ENCODE results near the gene CADM4. TPM values are rescaled to one million over a fixed set of nuclear protein-coding genes. Genes with fewer than 3 reads are reported as not detected.
"Not testable (repeated sequence)": the region's sequence is repeated elsewhere in the genome, so short reads cannot be mapped to it uniquely, and the experiment has no call there.

The CADM4 gene
- total and polyA plus RNA-seq, 2 experiments from 2014 or later: 16.6 to 22.7 TPM

DNA sequence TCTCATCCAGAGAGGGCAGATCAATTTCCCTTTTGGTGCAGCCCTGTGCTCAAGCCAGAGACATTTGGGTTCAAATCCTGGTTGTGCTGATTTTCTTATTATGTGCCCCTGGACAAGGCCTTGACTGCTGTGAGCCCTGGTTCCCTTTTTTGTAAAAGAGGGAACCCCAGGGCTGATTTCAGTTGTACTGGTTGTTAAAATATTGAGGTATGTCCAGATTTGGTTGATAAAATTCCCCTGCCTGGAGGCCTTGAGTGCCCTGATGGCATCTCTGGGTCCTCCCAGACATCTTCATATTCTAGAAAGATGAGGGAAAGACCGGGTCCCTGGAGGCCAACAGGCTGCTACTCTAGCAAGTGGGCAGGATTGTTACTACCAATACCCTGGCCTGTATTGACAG lies 44.7 kb upstream of the CADM4 start:
- H3K9me2 ChIP-seq (replicated peaks; ENCODE audit: insufficient read depth): no peaks in the 10 kb centered on the region
- no peak overlapping the region for H3K4me2 ChIP-seq
- no peak overlapping the region for H3K4me3 ChIP-seq
- no peaks in the 10 kb centered on the region for H3K9me3 ChIP-seq (ENCODE audit: low read depth)
- H3K27ac ChIP-seq: no peak overlapping the region
- H2AFZ ChIP-seq: no peak overlapping the region
- H4K20me1 ChIP-seq (ENCODE audit: insufficient read depth, poor library complexity, severe bottlenecking): no peaks in the 10 kb centered on the region
- H3K4me1 ChIP-seq (ENCODE audit: insufficient read depth): no peaks in the 10 kb centered on the region
- H3K79me2 ChIP-seq: no peaks in the 10 kb centered on the region
- H3K27me3 ChIP-seq: no peaks in the 10 kb centered on the region
- no peak for DNase-seq (ENCODE audit: low spot score)
- 88% methylated on average over 1 of the region's 1 CpG for WGBS (ENCODE audit: low lambda C conversion rate, missing lambda C conversion rate)
- H3K36me3 ChIP-seq (replicated peaks; ENCODE audit: insufficient read depth, low read depth): no peaks in the 10 kb centered on the region
- TF ChIP-seq, protein P1, sequence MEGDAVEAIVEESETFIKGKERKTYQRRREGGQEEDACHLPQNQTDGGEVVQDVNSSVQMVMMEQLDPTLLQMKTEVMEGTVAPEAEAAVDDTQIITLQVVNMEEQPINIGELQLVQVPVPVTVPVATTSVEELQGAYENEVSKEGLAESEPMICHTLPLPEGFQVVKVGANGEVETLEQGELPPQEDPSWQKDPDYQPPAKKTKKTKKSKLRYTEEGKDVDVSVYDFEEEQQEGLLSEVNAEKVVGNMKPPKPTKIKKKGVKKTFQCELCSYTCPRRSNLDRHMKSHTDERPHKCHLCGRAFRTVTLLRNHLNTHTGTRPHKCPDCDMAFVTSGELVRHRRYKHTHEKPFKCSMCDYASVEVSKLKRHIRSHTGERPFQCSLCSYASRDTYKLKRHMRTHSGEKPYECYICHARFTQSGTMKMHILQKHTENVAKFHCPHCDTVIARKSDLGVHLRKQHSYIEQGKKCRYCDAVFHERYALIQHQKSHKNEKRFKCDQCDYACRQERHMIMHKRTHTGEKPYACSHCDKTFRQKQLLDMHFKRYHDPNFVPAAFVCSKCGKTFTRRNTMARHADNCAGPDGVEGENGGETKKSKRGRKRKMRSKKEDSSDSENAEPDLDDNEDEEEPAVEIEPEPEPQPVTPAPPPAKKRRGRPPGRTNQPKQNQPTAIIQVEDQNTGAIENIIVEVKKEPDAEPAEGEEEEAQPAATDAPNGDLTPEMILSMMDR (IDR thresholded peaks at IDR 0.05; ENCODE audit: poor library complexity): no peak
- no peak for TF ChIP-seq EZH2 (IDR thresholded peaks at IDR 0.05; ENCODE audit: borderline replicate concordance)
- TF ChIP-seq EZH2phosphoT487 (IDR thresholded peaks at IDR 0.05; ENCODE audit: low read depth, severe bottlenecking, unreplicated experiment): no peak

DNA sequence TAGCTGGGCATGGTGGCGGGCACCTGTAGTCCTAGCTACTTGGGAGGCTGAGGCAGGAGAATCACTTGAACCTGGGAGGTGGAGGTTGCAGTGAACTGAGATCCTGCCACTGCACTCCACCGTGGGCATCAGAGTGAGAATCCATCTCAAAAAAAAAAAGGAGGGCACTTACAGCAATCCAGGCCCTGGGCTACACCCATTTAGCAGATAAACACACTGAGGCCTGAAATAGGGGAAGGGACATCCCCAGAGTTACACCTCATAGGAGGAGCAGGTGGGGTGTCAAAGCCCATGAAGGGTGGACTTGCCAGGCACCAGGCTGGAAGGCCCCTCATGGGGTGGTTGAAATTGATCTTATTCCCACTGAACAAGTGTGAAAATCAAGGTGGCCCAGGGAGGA lies 44.3 kb upstream of the CADM4 start:
- no peaks in the 10 kb centered on the region for H4K20me1 ChIP-seq (ENCODE audit: insufficient read depth, poor library complexity, severe bottlenecking)
- no peak for DNase-seq (ENCODE audit: low spot score)
- H2AFZ ChIP-seq: no peak overlapping the region
- H3K27ac ChIP-seq: no peak overlapping the region
- H3K9me2 ChIP-seq (replicated peaks; ENCODE audit: insufficient read depth): no peaks in the 10 kb centered on the region
- WGBS (ENCODE audit: low lambda C conversion rate, missing lambda C conversion rate): 78% methylated on average over 2 of the region's 2 CpGs
- H3K4me1 ChIP-seq (ENCODE audit: insufficient read depth): no peaks in the 10 kb centered on the region
- TF ChIP-seq, protein P1 (IDR thresholded peaks at IDR 0.05; ENCODE audit: poor library complexity): no peak
- TF ChIP-seq EZH2 (IDR thresholded peaks at IDR 0.05; ENCODE audit: borderline replicate concordance) (no peak), EZH2phosphoT487 (IDR thresholded peaks at IDR 0.05; ENCODE audit: low read depth, severe bottlenecking, unreplicated experiment) (no peak)
- H3K4me3 ChIP-seq: no peak overlapping the region
- H3K79me2 ChIP-seq: no peaks in the 10 kb centered on the region
- no peaks in the 10 kb centered on the region for H3K36me3 ChIP-seq (replicated peaks; ENCODE audit: insufficient read depth, low read depth)
- H3K27me3 ChIP-seq: no peaks in the 10 kb centered on the region
- H3K9me3 ChIP-seq (ENCODE audit: low read depth): no peaks in the 10 kb centered on the region
- no peak overlapping the region for H3K4me2 ChIP-seq

DNA sequence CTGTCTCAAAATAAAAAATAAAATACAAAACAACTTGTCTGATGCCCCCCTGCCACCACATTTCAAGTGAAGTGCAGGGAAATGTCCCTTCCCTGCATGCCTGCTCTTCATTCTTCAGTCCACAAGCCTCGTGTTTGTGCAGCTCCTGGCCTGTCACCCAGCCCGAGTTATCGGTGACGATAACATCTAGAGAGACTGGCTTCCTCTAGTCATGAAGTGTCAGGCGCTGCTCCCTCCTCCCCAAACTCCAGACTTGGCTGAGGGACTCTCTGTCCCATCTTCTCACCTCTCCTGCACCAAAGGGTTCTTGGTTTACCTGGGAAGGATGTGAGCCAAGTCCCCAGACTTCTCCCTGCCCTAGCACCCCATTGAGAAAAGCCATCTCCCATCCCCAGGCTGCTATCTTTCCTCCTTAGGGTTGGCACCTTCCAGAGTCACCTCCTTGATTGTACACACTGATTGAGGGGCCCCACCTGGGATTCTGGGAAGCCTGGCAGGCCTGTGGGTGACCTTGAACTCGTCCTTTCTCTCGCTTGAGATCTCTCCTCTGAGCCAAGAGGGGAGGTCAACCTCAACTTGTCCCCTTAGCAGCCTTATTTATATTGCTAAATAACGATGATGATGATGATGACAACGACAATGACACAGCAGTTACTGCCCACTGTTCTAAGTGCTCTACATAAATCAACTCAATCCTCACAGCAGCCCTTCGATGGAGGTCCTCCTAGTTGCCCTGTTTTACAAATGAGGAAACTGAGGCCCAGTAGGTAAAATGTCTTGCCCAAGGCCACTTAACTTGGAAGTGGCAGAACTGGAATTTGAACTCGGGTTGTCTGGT lies 43.4 kb upstream of the CADM4 start:
- Histone ChIP-seq H3K4me1 (ENCODE audit: insufficient read depth) (no peaks in the 10 kb centered on the region), H2AFZ (no peak overlapping the region), H3K79me2 (no peaks in the 10 kb centered on the region), H3K36me3 (replicated peaks; ENCODE audit: insufficient read depth, low read depth) (no peaks in the 10 kb centered on the region), H3K27ac (no peak overlapping the region), H3K4me2 (no peak overlapping the region), H3K9me3 (ENCODE audit: low read depth) (no peaks in the 10 kb centered on the region), H4K20me1 (ENCODE audit: insufficient read depth, poor library complexity, severe bottlenecking) (no peaks in the 10 kb centered on the region), H3K9me2 (replicated peaks; ENCODE audit: insufficient read depth) (no peaks in the 10 kb centered on the region), H3K27me3 (no peaks in the 10 kb centered on the region), H3K4me3 (no peak overlapping the region)
- no peak for TF ChIP-seq EZH2phosphoT487 (IDR thresholded peaks at IDR 0.05; ENCODE audit: low read depth, severe bottlenecking, unreplicated experiment)
- TF ChIP-seq EZH2 (IDR thresholded peaks at IDR 0.05; ENCODE audit: borderline replicate concordance): no peak
- TF ChIP-seq, protein P1 (IDR thresholded peaks at IDR 0.05; ENCODE audit: poor library complexity): no peak
- DNase-seq (ENCODE audit: low spot score): no peak
- WGBS (ENCODE audit: low lambda C conversion rate, missing lambda C conversion rate): 73% methylated on average over 11 of the region's 11 CpGs

DNA sequence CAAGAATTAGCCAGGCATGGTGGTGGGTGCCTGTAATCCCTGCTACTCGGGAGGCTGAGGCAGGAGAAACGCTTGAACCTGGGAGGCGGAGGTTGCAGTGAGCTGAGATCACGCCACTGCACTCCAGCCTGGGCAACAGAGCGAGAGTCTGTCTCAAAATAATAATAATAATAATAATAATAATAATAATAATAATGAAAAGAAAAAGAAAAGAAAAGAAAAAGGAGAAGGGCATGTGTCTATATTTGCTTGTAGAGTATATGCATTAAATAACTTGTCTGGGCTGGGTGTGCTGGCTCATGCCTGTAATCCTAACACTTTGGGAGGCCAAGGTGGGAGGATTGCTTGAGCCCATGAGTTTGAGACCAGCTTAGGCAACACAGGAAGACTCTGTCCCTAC lies 42.6 kb upstream of the CADM4 start:
- H3K9me3 ChIP-seq (ENCODE audit: low read depth); DNase-seq (ENCODE audit: low spot score); H3K4me2 ChIP-seq; H3K9me2 ChIP-seq (replicated peaks; ENCODE audit: insufficient read depth); H3K36me3 ChIP-seq (replicated peaks; ENCODE audit: insufficient read depth, low read depth); H3K4me1 ChIP-seq (ENCODE audit: insufficient read depth); H4K20me1 ChIP-seq (ENCODE audit: insufficient read depth, poor library complexity, severe bottlenecking); H3K4me3 ChIP-seq; H3K79me2 ChIP-seq; H3K27ac ChIP-seq; H3K27me3 ChIP-seq; H2AFZ ChIP-seq: not testable (repeated sequence)
- 97% methylated on average over 5 of the region's 5 CpGs for WGBS (ENCODE audit: low lambda C conversion rate, missing lambda C conversion rate)
